Mesenchymal stem cell (in vitro differentiated cells and primary cell): ENCODE measurements around the gene RFC2.

Experiments
- DNase-seq: peaks from one replicate; pipeline ENCODE4 v3.0.0-alpha.2; 2013
- H2AFZ ChIP-seq: one replicate; pipeline ENCODE4 v1.6.1; 2013; ENCODE audit warnings: low read depth, mild to moderate bottlenecking, control low read depth, inconsistent platforms, low read length, moderate library complexity
- H2AK5ac ChIP-seq: 2 replicates; pipeline ENCODE4 v1.6.1; 2013; ENCODE audit warnings: low read length, moderate library complexity, mild to moderate bottlenecking, inconsistent platforms; ENCODE audit not compliant: severe bottlenecking
- H2BK120ac ChIP-seq: one replicate; pipeline ENCODE4 v1.6.1; 2013; ENCODE audit warnings: low read depth, mild to moderate bottlenecking, inconsistent platforms, low read length, moderate library complexity
- H2BK12ac ChIP-seq, 2 experiments: one replicate each; pipeline ENCODE4 v1.6.1; 2013; ENCODE audit warnings: inconsistent platforms in 2 of 2, low read length in 2 of 2, mild to moderate bottlenecking in 2 of 2, moderate library complexity in 2 of 2, control low read depth in 1 of 2
- H2BK15ac ChIP-seq: one replicate; pipeline ENCODE4 v1.6.1; 2013; ENCODE audit warnings: mild to moderate bottlenecking, low read depth, inconsistent platforms; ENCODE audit not compliant: poor library complexity, severe bottlenecking
- H2BK5ac ChIP-seq: 2 replicates; pipeline ENCODE4 v1.6.1; 2013; ENCODE audit warnings: low read depth, mild to moderate bottlenecking, low read length, control low read depth, inconsistent platforms; ENCODE audit not compliant: poor library complexity, severe bottlenecking
- H3K14ac ChIP-seq, 2 experiments: one replicate each; pipeline ENCODE4 v1.6.1; 2013; ENCODE audit warnings: inconsistent platforms in 2 of 2, low read length in 2 of 2, control low read depth in 1 of 2, mild to moderate bottlenecking in 1 of 2, moderate library complexity in 1 of 2
- H3K18ac ChIP-seq, 2 experiments: one replicate each; pipeline ENCODE4 v1.6.1; 2013; ENCODE audit warnings: inconsistent platforms in 2 of 2, low read length in 2 of 2, control low read depth in 1 of 2, low read depth in 1 of 2, mild to moderate bottlenecking in 1 of 2
- H3K23ac ChIP-seq, 2 experiments: one replicate each; pipeline ENCODE4 v1.6.1; 2013; ENCODE audit warnings: inconsistent platforms in 2 of 2, low read length in 2 of 2, mild to moderate bottlenecking in 2 of 2, moderate library complexity in 2 of 2, control low read depth in 1 of 2
- H3K27ac ChIP-seq: 2 replicates; pipeline ENCODE4 v1.5.1; 2013; ENCODE audit warnings: mild to moderate bottlenecking, moderate library complexity, low read length, control low read depth, inconsistent platforms; ENCODE audit not compliant: poor library complexity, severe bottlenecking
- H3K27me3 ChIP-seq, 2 experiments: 2 replicates each; pipeline versions ENCODE4 v1.6.1 to v1.7.0; 2013; ENCODE audit warnings: low read length in 2 of 2, mild to moderate bottlenecking in 2 of 2, moderate library complexity in 2 of 2, control low read depth in 1 of 2, inconsistent platforms in 1 of 2; ENCODE audit not compliant: control insufficient read depth in 1 of 2, insufficient read depth in 1 of 2
- H3K36me3 ChIP-seq, 2 experiments: 2 replicates each; pipeline versions ENCODE4 v1.6.1 to v1.7.0; 2013; ENCODE audit warnings: low read length in 2 of 2, control low read depth in 1 of 2, inconsistent platforms in 1 of 2, low read depth in 1 of 2, mild to moderate bottlenecking in 1 of 2; ENCODE audit not compliant: insufficient read depth in 2 of 2, control insufficient read depth in 1 of 2
- H3K4ac ChIP-seq, 2 experiments: one replicate each; pipeline ENCODE4 v1.6.1; 2013; ENCODE audit warnings: inconsistent platforms in 2 of 2, low read length in 2 of 2, mild to moderate bottlenecking in 2 of 2, moderate library complexity in 2 of 2, control low read depth in 1 of 2, low read depth in 1 of 2
- H3K4me1 ChIP-seq: 2 replicates; pipeline ENCODE4 v1.6.1; 2013; ENCODE audit warnings: low read depth, low read length, control low read depth; ENCODE audit not compliant: control insufficient read depth, insufficient read depth
- H3K4me2 ChIP-seq: 2 replicates; pipeline ENCODE4 v1.6.1; 2013; ENCODE audit warnings: low read length, mild to moderate bottlenecking, inconsistent platforms; ENCODE audit not compliant: poor library complexity, severe bottlenecking
- H3K4me3 ChIP-seq, 2 experiments: 2 replicates each; pipeline versions ENCODE4 v1.5.1 to v1.7.0; 2013; ENCODE audit warnings: low read length in 2 of 2, mild to moderate bottlenecking in 2 of 2, control low read depth in 1 of 2, low read depth in 1 of 2; ENCODE audit not compliant: insufficient read depth in 1 of 2
- H3K79me1 ChIP-seq: replicated peaks from 2 replicates; pipeline ENCODE4 v1.6.1; 2013; ENCODE audit warnings: mild to moderate bottlenecking, control low read depth, low read length, inconsistent platforms; ENCODE audit not compliant: poor library complexity, severe bottlenecking
- H3K9ac ChIP-seq: 2 replicates; pipeline ENCODE4 v1.7.0; 2013; ENCODE audit warnings: mild to moderate bottlenecking, low read length, moderate library complexity
- H3K9me3 ChIP-seq: 2 replicates; pipeline ENCODE4 v1.7.0; 2013; ENCODE audit warnings: mild to moderate bottlenecking, low read length; ENCODE audit not compliant: control insufficient read depth
- H4K8ac ChIP-seq: one replicate; pipeline ENCODE4 v1.6.1; 2013; ENCODE audit warnings: inconsistent platforms, mild to moderate bottlenecking, low read length, moderate library complexity
- H4K91ac ChIP-seq: one replicate; pipeline ENCODE4 v1.6.1; 2013; ENCODE audit warnings: mild to moderate bottlenecking, low read length, inconsistent platforms
- WGBS: methylation state at CpG from one replicate; pipeline ENCODE4 v1.1.7; 2013; ENCODE audit warnings: mixed read lengths; 5-methylcytosine and 5-hydroxymethylcytosine counted together

Gene RFC2

GRCh38 chr7:74187915-74188675, 66.1 kb downstream of the RFC2 start:
- Histone ChIP-seq H2BK120ac (no peak overlapping the region), H3K4me1 (peaks cover 12% of the 10 kb centered on the region), H2AFZ (no peak overlapping the region), H4K8ac (no peak overlapping the region), H2AK5ac (no peak overlapping the region), H4K91ac (no peak overlapping the region), H3K79me1 (peaks cover 12% of the 10 kb centered on the region), H3K18ac (no peak overlapping the region), H3K14ac (peak overlapping the region in 1 of 2 experiments; percentile 3), H2BK12ac (no peak overlapping the region), H3K4me3 (no peak overlapping the region), H3K27me3 (no peaks in the 10 kb centered on the region), H3K36me3 (peaks cover 44 to 67% of the 10 kb centered on the region in 2 experiments), H3K4me2 (no peak overlapping the region), H2BK5ac (no peak overlapping the region), H3K4ac (no peak overlapping the region), H3K9me3 (no peaks in the 10 kb centered on the region), H3K9ac (peak overlapping the region; percentile 15), H3K23ac (no peak overlapping the region), H2BK15ac (no peak overlapping the region), H3K27ac (no peak overlapping the region)
- DNase-seq, result peak; percentile 60
- 83% methylated on average over 9 of the region's 11 CpGs for WGBS

DNA sequence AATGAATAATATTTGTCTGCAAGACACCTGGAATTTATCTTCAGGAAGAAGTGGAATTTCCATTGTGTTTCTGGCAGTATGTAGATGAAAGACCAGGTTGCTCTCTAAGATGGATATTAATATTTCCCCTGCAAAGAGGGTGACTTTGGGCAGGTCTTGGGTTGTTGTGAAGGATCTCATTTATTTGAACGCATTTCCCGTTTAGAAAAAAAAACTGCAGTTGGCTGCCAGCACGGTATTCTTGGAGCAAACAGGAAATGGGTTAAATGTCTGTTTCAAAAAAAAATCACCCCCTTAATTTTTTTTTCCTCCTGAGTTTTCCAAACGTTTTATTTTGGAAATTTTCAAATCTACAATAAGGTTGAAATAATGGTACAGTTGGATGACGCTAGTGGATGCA, 68.6 kb downstream of the RFC2 start:
- peak overlapping the region; percentile 11 for H3K9ac ChIP-seq
- H2BK12ac ChIP-seq, result no peak overlapping the region
- H2AK5ac ChIP-seq, result no peak overlapping the region
- H3K27ac ChIP-seq, result no peak overlapping the region
- no peak overlapping the region for H3K4me3 ChIP-seq
- H3K18ac ChIP-seq, result no peak overlapping the region
- H3K79me1 ChIP-seq, result peaks cover 4% of the 10 kb centered on the region
- H3K4me2 ChIP-seq, result no peak overlapping the region
- no peak overlapping the region for H4K91ac ChIP-seq
- no peak for DNase-seq
- H3K14ac ChIP-seq, result no peak overlapping the region
- 54% methylated on average over 3 of the region's 5 CpGs for WGBS
- peaks cover 38 to 57% of the 10 kb centered on the region in 2 experiments for H3K36me3 ChIP-seq
- H3K23ac ChIP-seq, result no peak overlapping the region
- no peak overlapping the region for H2BK120ac ChIP-seq
- no peak overlapping the region for H2BK5ac ChIP-seq
- peaks cover 16% of the 10 kb centered on the region for H3K4me1 ChIP-seq
- H3K9me3 ChIP-seq, result no peaks in the 10 kb centered on the region
- H4K8ac ChIP-seq, result no peak overlapping the region
- no peaks in the 10 kb centered on the region for H3K27me3 ChIP-seq
- H2AFZ ChIP-seq, result no peak overlapping the region
- no peak overlapping the region for H3K4ac ChIP-seq
- no peak overlapping the region for H2BK15ac ChIP-seq

DNA sequence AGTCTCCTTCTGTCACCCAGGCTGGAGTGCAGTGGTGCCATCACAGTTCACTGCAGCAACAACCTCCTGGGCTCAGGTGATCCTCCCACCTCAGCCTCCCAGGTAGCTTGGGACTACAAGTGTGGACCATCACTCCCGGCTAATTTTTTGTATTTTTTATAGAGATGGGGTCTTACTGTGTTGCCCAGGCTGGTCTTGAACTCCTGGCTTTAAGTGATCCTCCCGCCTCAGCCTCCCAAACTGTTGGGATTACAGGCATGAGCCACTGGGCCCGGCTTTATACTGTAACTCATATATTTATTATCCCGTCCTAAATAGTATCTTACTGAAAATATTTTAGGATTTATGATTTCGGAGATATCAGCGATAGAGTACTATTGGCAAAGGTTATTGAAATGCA, 69.2 kb downstream of the RFC2 start:
- H3K9ac ChIP-seq, result peak overlapping the region; percentile 11
- WGBS, result 98% methylated on average over 3 of the region's 6 CpGs
- no peaks in the 10 kb centered on the region for H3K9me3 ChIP-seq
- no peak overlapping the region for H2AK5ac ChIP-seq
- H2BK15ac ChIP-seq, result no peak overlapping the region
- H3K23ac ChIP-seq, result no peak overlapping the region
- no peak overlapping the region for H2BK12ac ChIP-seq
- no peak overlapping the region for H3K4me3 ChIP-seq
- no peak overlapping the region for H2BK5ac ChIP-seq
- H2BK120ac ChIP-seq, result no peak overlapping the region
- H4K8ac ChIP-seq, result no peak overlapping the region
- H2AFZ ChIP-seq, result no peak overlapping the region
- peaks cover 32 to 53% of the 10 kb centered on the region in 2 experiments for H3K36me3 ChIP-seq
- H4K91ac ChIP-seq, result no peak overlapping the region
- no peak overlapping the region for H3K14ac ChIP-seq
- no peaks in the 10 kb centered on the region for H3K27me3 ChIP-seq
- no peak for DNase-seq
- no peaks in the 10 kb centered on the region for H3K79me1 ChIP-seq
- no peak overlapping the region for H3K4ac ChIP-seq
- H3K18ac ChIP-seq, result no peak overlapping the region
- no peak overlapping the region for H3K4me2 ChIP-seq
- H3K27ac ChIP-seq, result no peak overlapping the region
- peaks cover 18% of the 10 kb centered on the region for H3K4me1 ChIP-seq

GRCh38 chr7:74183653-74184450, 70.3 kb downstream of the RFC2 start:
- no peak overlapping the region for H2BK120ac ChIP-seq
- no peak for DNase-seq
- 93% methylated on average over 7 of the region's 7 CpGs for WGBS

More at GRCh38 chr7:74183653-74184450, 70.3 kb downstream of the RFC2 start:
- Histone ChIP-seq H4K8ac (no peak overlapping the region), H2BK5ac (no peak overlapping the region), H2AFZ (no peak overlapping the region), H4K91ac (no peak overlapping the region), H3K4me1 (peaks cover 20% of the 10 kb centered on the region), H3K4me2 (no peak overlapping the region), H3K27ac (no peak overlapping the region), H3K36me3 (peaks cover 33 to 50% of the 10 kb centered on the region in 2 experiments), H3K4me3 (no peak overlapping the region), H3K18ac (no peak overlapping the region), H3K9me3 (no peaks in the 10 kb centered on the region), H2BK15ac (no peak overlapping the region), H2BK12ac (no peak overlapping the region), H2AK5ac (no peak overlapping the region), H3K4ac (no peak overlapping the region), H3K23ac (no peak overlapping the region), H3K14ac (no peak overlapping the region), H3K79me1 (no peaks in the 10 kb centered on the region), H3K27me3 (no peaks in the 10 kb centered on the region), H3K9ac (no peak overlapping the region)
